HCT116 (cell line): Measurements from ENCODE around the gene KIAA0930.

Experiments used
- CEBPB ChIP-seq: IDR thresholded peaks from 2 replicates; pipeline ENCODE4 v1.6.1; 2012; ENCODE audit warnings: low read depth
- CTCF ChIP-seq, 3 experiments: fragments of 200-600 bp in 1 of 3; sonication (generic) in 1 of 3; IDR thresholded peaks in 2 of 3; conservative IDR thresholded peaks in 1 of 3; 2 replicates each; pipeline ENCODE4 v1.5.1; 2012 to 2017; ENCODE audit warnings: low read depth in 2 of 3, low read length in 2 of 3, antibody characterized with exemption in 1 of 3, borderline replicate concordance in 1 of 3, control low read depth in 1 of 3, mild to moderate bottlenecking in 1 of 3, mixed read lengths in 1 of 3, mixed run types in 1 of 3, moderate library complexity in 1 of 3; ENCODE audit not compliant: insufficient read depth in 1 of 3
- POLR2A ChIP-seq: IDR thresholded peaks from 2 replicates; pipeline ENCODE4 v1.7.0; 2011; ENCODE audit warnings: borderline replicate concordance; ENCODE audit not compliant: insufficient read depth, insufficient read length; ENCODE audit errors: extremely low read depth

- TF ChIP-seq CTCF (IDR thresholded peaks at IDR 0.05 in 2 of 3, conservative IDR thresholded peaks at IDR 0.05 in 1 of 3; ENCODE audit: borderline replicate concordance in 1 of 3, insufficient read depth in 1 of 3, low read depth in 2 of 3, low read length in 2 of 3) (no peak), CEBPB (no peak), POLR2A (no peak)
These were observed 33.2 kb downstream of the KIAA0930 start for GRCh38 chr22:45207533-45207932.
